H1 (cell line): Measurements from ENCODE around the gene BMPR1A.

Experiments
- CBX5 ChIP-seq: fragments of 300-800, 300-1000 bp; sonication (generic); IDR thresholded peaks from 2 replicates; pipeline ENCODE4 v1.7.1; 2016; ENCODE audit warnings: antibody characterized with exemption, low read length, low read depth
- CTCF ChIP-seq, 3 experiments: IDR thresholded peaks; 1 replicate in 2 of 3; 2 replicates in 1 of 3; pipeline versions ENCODE4 v1.5.1 to v1.6.1; 2011; ENCODE audit warnings: low read length in 3 of 3, mild to moderate bottlenecking in 3 of 3, inconsistent platforms in 2 of 3, low read depth in 1 of 3, moderate library complexity in 1 of 3; ENCODE audit not compliant: insufficient read depth in 1 of 3; ENCODE audit errors: control extremely low read depth in 1 of 3
- EGR1 ChIP-seq: IDR thresholded peaks from 2 replicates; pipeline ENCODE4 v1.6.1; 2011; ENCODE audit warnings: low read depth, low read length, borderline replicate concordance
- EP300 ChIP-seq, 2 experiments: IDR thresholded peaks; 1 replicate in 1 of 2; 2 replicates in 1 of 2; pipeline ENCODE4 v1.6.1; 2011 to 2012; ENCODE audit warnings: low read depth in 2 of 2, low read length in 2 of 2, mild to moderate bottlenecking in 2 of 2, borderline replicate concordance in 1 of 2, inconsistent platforms in 1 of 2, moderate library complexity in 1 of 2
- SP1 ChIP-seq: IDR thresholded peaks from 2 replicates; pipeline ENCODE4 v1.6.1; 2011; ENCODE audit warnings: low read depth, low read length
- YY1 ChIP-seq: IDR thresholded peaks from 2 replicates; pipeline ENCODE4 v1.6.1; 2011; ENCODE audit warnings: low read depth, mild to moderate bottlenecking, low read length
- ZNF274 ChIP-seq: IDR thresholded peaks from 2 replicates; pipeline ENCODE4 v1.7.0; 2012; ENCODE audit warnings: low read length, borderline replicate concordance; ENCODE audit errors: extremely low read depth
- TF ChIP-seq, protein P1 (sequence below): IDR thresholded peaks from 2 replicates; pipeline ENCODE4 v1.6.1; 2012; ENCODE audit warnings: inconsistent platforms

GRCh38 chr10:86824151-86824550, 67.7 kb downstream of the BMPR1A start:
- TF ChIP-seq, protein P1, sequence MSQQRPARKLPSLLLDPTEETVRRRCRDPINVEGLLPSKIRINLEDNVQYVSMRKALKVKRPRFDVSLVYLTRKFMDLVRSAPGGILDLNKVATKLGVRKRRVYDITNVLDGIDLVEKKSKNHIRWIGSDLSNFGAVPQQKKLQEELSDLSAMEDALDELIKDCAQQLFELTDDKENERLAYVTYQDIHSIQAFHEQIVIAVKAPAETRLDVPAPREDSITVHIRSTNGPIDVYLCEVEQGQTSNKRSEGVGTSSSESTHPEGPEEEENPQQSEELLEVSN: no peak
- no peak for TF ChIP-seq YY1
- TF ChIP-seq CBX5: no peak
- TF ChIP-seq EP300 (IDR thresholded peaks at IDR 0.05; ENCODE audit: borderline replicate concordance in 1 of 2, low read depth in 2 of 2, low read length in 2 of 2): no peak
- TF ChIP-seq CTCF (IDR thresholded peaks at IDR 0.05; ENCODE audit: control extremely low read depth in 1 of 3, insufficient read depth in 1 of 3, low read depth in 1 of 3, low read length in 3 of 3): no peak
- no peak for TF ChIP-seq EGR1
- no peak for TF ChIP-seq ZNF274
- no peak for TF ChIP-seq SP1
